HL-60 (cell line): ENCODE results near the gene NEURL1.

ENCODE experiments used
- DNase-seq, 2 experiments: peaks; one replicate each; pipeline ENCODE4 v3.0.0-alpha.2; 2010 to 2020; ENCODE audit warnings: low read depth in 1 of 2, low spot score in 1 of 2
- H3K27ac ChIP-seq: fragments of 250-450 bp; sonication (Bioruptor Pico); replicated peaks from 2 replicates; pipeline ENCODE4 v1.5.1; 2020; ENCODE audit warnings: mild to moderate bottlenecking, moderate library complexity
- H3K27me3 ChIP-seq: fragments of 250-450 bp; sonication (Bioruptor Pico); 2 replicates; pipeline ENCODE4 v1.5.1; 2021; ENCODE audit warnings: mild to moderate bottlenecking, moderate library complexity; ENCODE audit not compliant: insufficient read depth, poor library complexity, severe bottlenecking
- H3K4me3 ChIP-seq: replicated peaks from 2 replicates; pipeline ENCODE4 v1.5.1; 2011; ENCODE audit warnings: mild to moderate bottlenecking, control low read depth, low read length; ENCODE audit not compliant: insufficient read depth
- CTCF ChIP-seq: IDR thresholded peaks from one replicate; pipeline ENCODE4 v1.5.1; 2011; ENCODE audit warnings: low read length, control low read depth, inconsistent platforms; ENCODE audit not compliant: insufficient read depth
- GABPA ChIP-seq: IDR thresholded peaks from 2 replicates; pipeline ENCODE4 v1.6.1; 2012; ENCODE audit warnings: low read depth
- POLR2AphosphoS5 ChIP-seq: IDR thresholded peaks from 2 replicates; pipeline ENCODE4 v1.6.1; 2012; ENCODE audit warnings: low read depth
- REST ChIP-seq: IDR thresholded peaks from 2 replicates; pipeline ENCODE4 v1.6.1; 2012; ENCODE audit warnings: low read depth; ENCODE audit not compliant: insufficient replicate concordance
- SPI1 ChIP-seq: IDR thresholded peaks from 2 replicates; pipeline ENCODE4 v1.6.1; 2012; ENCODE audit warnings: low read depth, mild to moderate bottlenecking, borderline replicate concordance

NEURL1 gene

GRCh38 chr10:103610083-103610472 lies 116.6 kb downstream of the NEURL1 start:
- Histone ChIP-seq H3K27me3 (no peaks in the 10 kb centered on the region), H3K27ac (no peak overlapping the region), H3K4me3 (no peak overlapping the region)
- no peak for DNase-seq
- TF ChIP-seq POLR2AphosphoS5 (no peak), CTCF (no peak), SPI1 (no peak), REST (no peak), GABPA (no peak)

DNA sequence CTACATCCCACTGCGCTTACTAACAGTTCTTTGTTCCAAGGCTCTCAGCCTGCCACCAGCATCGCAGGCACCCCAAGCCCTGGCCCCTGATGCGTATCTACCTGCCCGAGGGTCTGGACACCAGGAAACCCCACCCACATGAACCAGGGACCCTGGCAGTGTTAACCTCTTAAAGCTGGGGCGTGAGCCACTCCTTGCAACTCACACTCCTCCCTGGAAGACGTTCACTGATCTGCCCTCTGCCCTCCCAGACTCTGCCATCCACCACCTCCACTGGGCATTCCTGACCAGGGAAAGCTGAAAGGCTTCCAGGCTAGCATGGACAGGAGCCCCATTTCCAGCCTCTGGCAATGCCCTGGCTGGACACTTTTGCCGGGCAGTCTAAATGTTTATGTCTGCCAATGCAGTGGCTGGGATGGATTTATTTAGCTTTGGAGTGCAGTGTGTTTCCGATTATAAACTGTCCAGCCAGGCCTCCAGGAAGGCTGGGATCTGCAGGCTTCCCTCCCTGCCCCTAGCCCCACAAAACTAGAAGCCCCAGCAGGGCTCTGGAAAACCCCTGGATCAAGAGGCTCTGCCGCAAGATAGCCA lies 117.5 kb downstream of the NEURL1 start:
- Histone ChIP-seq H3K27me3 (no peaks in the 10 kb centered on the region), H3K4me3 (no peak overlapping the region), H3K27ac (no peak overlapping the region)
- DNase-seq, result no peak
- TF ChIP-seq GABPA (no peak), REST (no peak), SPI1 (no peak), POLR2AphosphoS5 (no peak), CTCF (no peak)

- H3K27me3 ChIP-seq, result no peaks in the 10 kb centered on the region
- DNase-seq, result no peak
- no peak overlapping the region for H3K27ac ChIP-seq
- H3K4me3 ChIP-seq, result no peak overlapping the region
- TF ChIP-seq REST (no peak), POLR2AphosphoS5 (no peak), GABPA (no peak), SPI1 (no peak), CTCF (no peak)
Observed at GRCh38 chr10:103612462-103613365, 119.2 kb downstream of the NEURL1 start.
